K562 (cell line): ENCODE data around the gene WAS. TPM values are rescaled to one million over a fixed set of nuclear protein-coding genes. Genes with fewer than 3 reads are reported as not detected.

Source experiments
- BRF1 ChIP-seq: IDR thresholded peaks from 3 replicates; pipeline ENCODE4 v1.6.1; 2011; ENCODE audit warnings: borderline replicate concordance, mild to moderate bottlenecking; ENCODE audit not compliant: insufficient read length; ENCODE audit errors: extremely low read depth
- ELF4 ChIP-seq: fragments of 450-650 bp; formaldehyde crosslinking; IDR thresholded peaks from 2 replicates; pipeline ENCODE4 v1.4.0; 2022; ENCODE audit warnings: missing genetic modification characterization
- ETV5 ChIP-seq: sonication (generic); formaldehyde crosslinking; IDR thresholded peaks from 2 replicates; pipeline ENCODE4 v1.4.0; 2020; ENCODE audit warnings: low read depth, mild to moderate bottlenecking, missing genetic modification reagents
- ETV6 ChIP-seq, 3 experiments: fragments of 150-350 bp in 1 of 3; sonication (generic) in 1 of 3; formaldehyde crosslinking in 1 of 3; IDR thresholded peaks; 2 replicates each; pipeline versions ENCODE4 v1.6.1 to v1.8.0; 2014 to 2022; ENCODE audit warnings: borderline replicate concordance in 2 of 3, low read depth in 2 of 3, antibody characterized with exemption in 1 of 3, low read length in 1 of 3, mild to moderate bottlenecking in 1 of 3, missing genetic modification reagents in 1 of 3
- FOSL1 ChIP-seq: fragments of 200-800 bp; sonication (Bioruptor generic); conservative IDR thresholded peaks from 2 replicates; pipeline ENCODE4 v1.6.1; 2016; ENCODE audit warnings: missing genetic modification characterization, missing compliant biosample characterization
- HMG20B ChIP-seq: fragments of 250-450 bp; sonication (Bioruptor Pico); IDR thresholded peaks from 2 replicates; pipeline ENCODE4 v1.5.0; 2021; ENCODE audit warnings: mild to moderate bottlenecking
- MYNN ChIP-seq, 2 experiments: sonication (generic); formaldehyde crosslinking in 1 of 2; IDR thresholded peaks; 2 replicates each; pipeline versions ENCODE4 v1.5.0 to v1.6.1; 2016 to 2020; ENCODE audit warnings: antibody characterized with exemption in 1 of 2, missing genetic modification reagents in 1 of 2
- POLR2B ChIP-seq: fragments of 450-650 bp; IDR thresholded peaks from 2 replicates; pipeline ENCODE4 v1.6.1; 2018; ENCODE audit warnings: low read depth; ENCODE audit not compliant: partially characterized antibody
- RFX5 ChIP-seq: IDR thresholded peaks from 2 replicates; pipeline ENCODE4 v1.6.1; 2011; ENCODE audit warnings: low read depth, mild to moderate bottlenecking, improper control_type of control experiment, low read length
- SMARCE1 ChIP-seq: fragments of 450-650 bp; IDR thresholded peaks from 2 replicates; pipeline ENCODE4 v1.7.1; 2016; ENCODE audit warnings: mild to moderate bottlenecking
- STAT5A ChIP-seq: IDR thresholded peaks from 2 replicates; pipeline ENCODE4 v1.6.1; 2012; ENCODE audit warnings: low read length, inconsistent platforms, borderline replicate concordance
- TBP ChIP-seq: optimal IDR thresholded peaks from 2 replicates; pipeline ENCODE3; 2011; ENCODE audit warnings: low read depth, low read length, improper control_type of control experiment
- ZEB2 ChIP-seq: fragments of 450-650 bp; IDR thresholded peaks from 2 replicates; pipeline ENCODE4 v1.6.1; 2016
- ZNF785 ChIP-seq: fragments of 250-450 bp; sonication (Bioruptor Pico); IDR thresholded peaks from 2 replicates; pipeline ENCODE4 v1.4.0; 2020; ENCODE audit warnings: mild to moderate bottlenecking
- polyA plus RNA-seq, 8 experiments: library from polyadenylated mRNA; depleted of rRNA in 4 of 8; stranded (reverse) in 5 of 8; unstranded in 3 of 8; fragments of >200 nt; fragmentation: Nextera tagmentation in 2 of 8; fragmentation: Illumina TruSeq in 1 of 8; extraction: Ambion mirVana in 2 of 8; extraction: Trizol in 1 of 8; gene quantifications; 2 replicates each; pipeline versions ENCODE4 v1.2.1 to v1.2.3, GENCODE V29; 2011 to 2014; ENCODE audit warnings: inconsistent platforms in 1 of 8, missing spikeins in 1 of 8
- total RNA-seq, 7 experiments: library from RNA; depleted of rRNA in 6 of 7; stranded (reverse); fragments of >200 nt in 6 of 7; fragmentation: Illumina TruSeq in 2 of 7; extraction: Trizol in 2 of 7; gene quantifications; 2 replicates each; pipeline versions ENCODE4 v1.2.1 to v1.2.3, GENCODE V29; 2011 to 2021; ENCODE audit warnings: low replicate concordance in 1 of 7
- TF ChIP-seq, protein P1 (sequence below): fragments of 450-650 bp; formaldehyde crosslinking; IDR thresholded peaks from 2 replicates; pipeline ENCODE4 v1.4.0; 2022; ENCODE audit warnings: mild to moderate bottlenecking, moderate library complexity
- TF ChIP-seq, protein P2 (sequence below): fragments of 250-450 bp; sonication (Bioruptor Pico); IDR thresholded peaks from 2 replicates; pipeline ENCODE4 v1.8.0; 2021; ENCODE audit warnings: moderate library complexity, mild to moderate bottlenecking, inconsistent platforms
- TF ChIP-seq, protein P3 (sequence below): sonication (generic); formaldehyde crosslinking; IDR thresholded peaks from 2 replicates; pipeline ENCODE4 v1.8.0; 2022; ENCODE audit warnings: missing genetic modification reagents, mild to moderate bottlenecking, borderline replicate concordance
- TF ChIP-seq, protein P4 (sequence below): fragments of 450-650 bp; IDR thresholded peaks from 2 replicates; pipeline ENCODE4 v1.6.1; 2017; ENCODE audit warnings: mild to moderate bottlenecking, moderate library complexity
- TF ChIP-seq, protein P5 (sequence below): fragments of 250-450 bp; sonication (Bioruptor Pico); IDR thresholded peaks from 2 replicates; pipeline ENCODE4 v1.8.0; 2021; ENCODE audit warnings: mild to moderate bottlenecking, moderate library complexity

The WAS gene
- total and polyA plus RNA-seq, 9 of the 15 experiments (the other 6 are each of a cell fraction or from before 2014, with no cell fraction given): 0.11 to 16.1 (median 3.8) TPM

DNA sequence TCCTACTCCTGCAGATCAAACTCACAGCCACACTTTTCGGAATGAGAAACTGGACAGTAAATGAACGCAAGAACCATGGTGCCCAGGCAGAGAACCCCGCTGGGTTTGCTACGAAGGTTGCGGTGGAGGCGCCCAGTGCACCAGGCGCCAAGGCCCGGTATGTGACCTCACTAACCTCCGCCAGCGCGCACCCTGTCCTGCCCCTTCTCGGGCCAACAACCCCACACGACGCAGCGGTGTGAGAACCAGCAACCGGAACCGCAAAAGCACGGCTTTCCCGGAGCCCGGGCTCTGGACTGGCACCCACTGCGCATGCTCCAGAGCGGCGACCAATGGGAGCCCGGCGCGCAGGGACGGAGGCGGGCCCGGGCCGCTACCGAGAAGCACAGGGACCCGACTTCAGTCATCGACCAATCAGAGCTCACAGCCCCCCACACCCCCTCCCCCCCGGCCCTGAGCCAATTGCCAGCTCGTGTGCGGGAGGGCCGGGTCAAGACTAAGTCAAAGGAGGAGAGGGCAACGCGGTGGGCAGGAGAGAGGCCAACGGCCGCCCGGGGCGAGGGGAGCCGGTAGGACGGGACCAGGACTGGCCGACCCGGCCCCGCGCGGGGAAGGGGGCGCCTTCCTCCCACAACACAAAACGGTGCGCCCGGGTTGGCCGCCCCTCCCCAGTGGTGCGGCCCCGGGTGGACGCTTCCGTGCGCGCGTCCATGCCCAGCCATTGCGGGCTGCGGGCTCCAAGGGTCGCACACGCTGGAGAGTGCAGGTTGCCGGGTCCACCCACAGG, 7.3 kb upstream of the WAS start (continued):
- TF ChIP-seq ELF4 (CRISPR knock-in tag) (no peak), BRF1 (no peak), MYNN (IDR thresholded peaks at IDR 0.05) (peak; percentile 44; the same call in 1 of the 2 replicates), MYNN (CRISPR knock-in tag; IDR thresholded peaks at IDR 0.05) (no peak), SMARCE1 (no peak; the same call in 1 of the 2 replicates), FOSL1 (tag) (no peak), TBP (peak; percentile 51), STAT5A (no peak), ZEB2 (no peak), ZNF785 (CRISPR knock-in tag) (no peak), RFX5 (no peak), HMG20B (CRISPR knock-in tag) (no peak), POLR2B (peak; percentile 67), ETV6 (IDR thresholded peaks at IDR 0.05; ENCODE audit: borderline replicate concordance in 1 of 2, low read depth in 2 of 2, low read length in 1 of 2) (0 out of 4 replicates have a peak, but pooled peaks of 1 of the 2 experiments have one; percentile 15), ETV6 (CRISPR knock-in tag; IDR thresholded peaks at IDR 0.05; ENCODE audit: borderline replicate concordance) (no peak), ETV5 (no peak; the same call in 1 of the 2 replicates)
- TF ChIP-seq, protein P1, sequence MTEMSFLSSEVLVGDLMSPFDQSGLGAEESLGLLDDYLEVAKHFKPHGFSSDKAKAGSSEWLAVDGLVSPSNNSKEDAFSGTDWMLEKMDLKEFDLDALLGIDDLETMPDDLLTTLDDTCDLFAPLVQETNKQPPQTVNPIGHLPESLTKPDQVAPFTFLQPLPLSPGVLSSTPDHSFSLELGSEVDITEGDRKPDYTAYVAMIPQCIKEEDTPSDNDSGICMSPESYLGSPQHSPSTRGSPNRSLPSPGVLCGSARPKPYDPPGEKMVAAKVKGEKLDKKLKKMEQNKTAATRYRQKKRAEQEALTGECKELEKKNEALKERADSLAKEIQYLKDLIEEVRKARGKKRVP: no peak
- TF ChIP-seq, protein P2, sequence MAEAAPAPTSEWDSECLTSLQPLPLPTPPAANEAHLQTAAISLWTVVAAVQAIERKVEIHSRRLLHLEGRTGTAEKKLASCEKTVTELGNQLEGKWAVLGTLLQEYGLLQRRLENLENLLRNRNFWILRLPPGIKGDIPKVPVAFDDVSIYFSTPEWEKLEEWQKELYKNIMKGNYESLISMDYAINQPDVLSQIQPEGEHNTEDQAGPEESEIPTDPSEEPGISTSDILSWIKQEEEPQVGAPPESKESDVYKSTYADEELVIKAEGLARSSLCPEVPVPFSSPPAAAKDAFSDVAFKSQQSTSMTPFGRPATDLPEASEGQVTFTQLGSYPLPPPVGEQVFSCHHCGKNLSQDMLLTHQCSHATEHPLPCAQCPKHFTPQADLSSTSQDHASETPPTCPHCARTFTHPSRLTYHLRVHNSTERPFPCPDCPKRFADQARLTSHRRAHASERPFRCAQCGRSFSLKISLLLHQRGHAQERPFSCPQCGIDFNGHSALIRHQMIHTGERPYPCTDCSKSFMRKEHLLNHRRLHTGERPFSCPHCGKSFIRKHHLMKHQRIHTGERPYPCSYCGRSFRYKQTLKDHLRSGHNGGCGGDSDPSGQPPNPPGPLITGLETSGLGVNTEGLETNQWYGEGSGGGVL (CRISPR knock-in tag): no peak
- TF ChIP-seq, protein P3, sequence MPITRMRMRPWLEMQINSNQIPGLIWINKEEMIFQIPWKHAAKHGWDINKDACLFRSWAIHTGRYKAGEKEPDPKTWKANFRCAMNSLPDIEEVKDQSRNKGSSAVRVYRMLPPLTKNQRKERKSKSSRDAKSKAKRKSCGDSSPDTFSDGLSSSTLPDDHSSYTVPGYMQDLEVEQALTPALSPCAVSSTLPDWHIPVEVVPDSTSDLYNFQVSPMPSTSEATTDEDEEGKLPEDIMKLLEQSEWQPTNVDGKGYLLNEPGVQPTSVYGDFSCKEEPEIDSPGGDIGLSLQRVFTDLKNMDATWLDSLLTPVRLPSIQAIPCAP (CRISPR knock-in tag): no peak
- TF ChIP-seq, protein P4, sequence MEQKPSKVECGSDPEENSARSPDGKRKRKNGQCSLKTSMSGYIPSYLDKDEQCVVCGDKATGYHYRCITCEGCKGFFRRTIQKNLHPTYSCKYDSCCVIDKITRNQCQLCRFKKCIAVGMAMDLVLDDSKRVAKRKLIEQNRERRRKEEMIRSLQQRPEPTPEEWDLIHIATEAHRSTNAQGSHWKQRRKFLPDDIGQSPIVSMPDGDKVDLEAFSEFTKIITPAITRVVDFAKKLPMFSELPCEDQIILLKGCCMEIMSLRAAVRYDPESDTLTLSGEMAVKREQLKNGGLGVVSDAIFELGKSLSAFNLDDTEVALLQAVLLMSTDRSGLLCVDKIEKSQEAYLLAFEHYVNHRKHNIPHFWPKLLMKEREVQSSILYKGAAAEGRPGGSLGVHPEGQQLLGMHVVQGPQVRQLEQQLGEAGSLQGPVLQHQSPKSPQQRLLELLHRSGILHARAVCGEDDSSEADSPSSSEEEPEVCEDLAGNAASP: no peak
- TF ChIP-seq, protein P5, sequence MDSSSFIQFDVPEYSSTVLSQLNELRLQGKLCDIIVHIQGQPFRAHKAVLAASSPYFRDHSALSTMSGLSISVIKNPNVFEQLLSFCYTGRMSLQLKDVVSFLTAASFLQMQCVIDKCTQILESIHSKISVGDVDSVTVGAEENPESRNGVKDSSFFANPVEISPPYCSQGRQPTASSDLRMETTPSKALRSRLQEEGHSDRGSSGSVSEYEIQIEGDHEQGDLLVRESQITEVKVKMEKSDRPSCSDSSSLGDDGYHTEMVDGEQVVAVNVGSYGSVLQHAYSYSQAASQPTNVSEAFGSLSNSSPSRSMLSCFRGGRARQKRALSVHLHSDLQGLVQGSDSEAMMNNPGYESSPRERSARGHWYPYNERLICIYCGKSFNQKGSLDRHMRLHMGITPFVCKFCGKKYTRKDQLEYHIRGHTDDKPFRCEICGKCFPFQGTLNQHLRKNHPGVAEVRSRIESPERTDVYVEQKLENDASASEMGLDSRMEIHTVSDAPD (CRISPR knock-in tag): no peak
